Activated CD8-positive, alpha-beta memory T cell treated with anti-CD3 and anti-CD28 coated beads, Interleukin-2, amount 10 ng/mL, durations not matched to agents 7 days and 5 days (primary cell): Measurements from ENCODE around the gene NGFR. TPM values are rescaled to one million over a fixed set of nuclear protein-coding genes. Genes with fewer than 3 reads are reported as not detected.

ENCODE experiments used
- ATAC-seq: fragments of 150-1000 bp; cut with Tn5 transposase; one replicate; pipeline ENCODE4 v1.10.0; 2021; ENCODE audit warnings: moderate library complexity
- CTCF ChIA-PET: fragments of 350-600 bp; sonication (Branson Sonifier 250); formaldehyde crosslinking; loops from one replicate; lab custom pipeline; 2021; ENCODE audit warnings: antibody characterized with exemption; lab: Charles Lee
- DNase-seq: peaks from one replicate; pipeline ENCODE4 v3.0.0-alpha.2; 2020
- H3K27ac Mint-ChIP-seq: one replicate; pipeline ENCODE4 v1.8.0; 2021; ENCODE audit warnings: mild to moderate bottlenecking, mixed read lengths
- H3K27me3 Mint-ChIP-seq: one replicate; pipeline ENCODE4 v1.8.0; 2021; ENCODE audit warnings: mixed read lengths
- H3K36me3 Mint-ChIP-seq: one replicate; pipeline ENCODE4 v1.8.0; 2021; ENCODE audit warnings: mild to moderate bottlenecking, mixed read lengths
- H3K4me1 Mint-ChIP-seq: one replicate; pipeline ENCODE4 v1.8.0; 2021; ENCODE audit warnings: mixed read lengths
- H3K4me3 Mint-ChIP-seq: one replicate; pipeline ENCODE4 v1.8.0; 2021; ENCODE audit warnings: mild to moderate bottlenecking, moderate library complexity, mixed read lengths
- H3K9me3 Mint-ChIP-seq: one replicate; pipeline ENCODE4 v1.8.0; 2022; ENCODE audit warnings: low read depth, mixed read lengths
- total RNA-seq, 2 experiments: library from RNA; stranded (reverse); gene quantifications; one replicate each; pipeline ENCODE4 v1.2.3, GENCODE V29; 2021

NGFR gene
- total RNA-seq, 2 experiments from 2014 or later: 0.07 to 0.20 TPM

- H3K36me3 Mint-ChIP-seq: no peaks in the 10 kb centered on the region
- no peak overlapping the region for H3K27ac Mint-ChIP-seq
- no peak overlapping the region for H3K4me3 Mint-ChIP-seq
- H3K4me1 Mint-ChIP-seq: peaks cover 3% of the 10 kb centered on the region
- DNase-seq (no peak), ATAC-seq (no peak)
- CTCF ChIA-PET: interaction anchor here (1.5 kb wide), 1 partner anchor 29 kb away, joined by 7 read pairs; no protein-coding TSS in a partner anchor
- no peaks in the 10 kb centered on the region for H3K9me3 Mint-ChIP-seq
- peaks cover 34% of the 10 kb centered on the region for H3K27me3 Mint-ChIP-seq
These were observed 33.0 kb downstream of the NGFR start for GRCh38 chr17:49527927-49528651.

GRCh38 chr17:49528966-49529365, 33.9 kb downstream of the NGFR start:
- Mint-ChIP-seq H3K4me3 (no peak overlapping the region), H3K4me1 (no peaks in the 10 kb centered on the region), H3K9me3 (no peaks in the 10 kb centered on the region), H3K27ac (no peak overlapping the region), H3K27me3 (peaks cover 41% of the 10 kb centered on the region), H3K36me3 (no peaks in the 10 kb centered on the region)
- DNase-seq (no peak), ATAC-seq (no peak)
- CTCF ChIA-PET: no interaction called here

GRCh38 chr17:49530118-49530517, 35.0 kb downstream of the NGFR start:
- no peaks in the 10 kb centered on the region for H3K9me3 Mint-ChIP-seq
- no peaks in the 10 kb centered on the region for H3K36me3 Mint-ChIP-seq
- CTCF ChIA-PET: no interaction called here
- no peak overlapping the region for H3K4me3 Mint-ChIP-seq
- no peak for DNase-seq
- no peak overlapping the region for H3K27ac Mint-ChIP-seq
- no peak for ATAC-seq
- H3K4me1 Mint-ChIP-seq: no peaks in the 10 kb centered on the region
- H3K27me3 Mint-ChIP-seq: peaks cover 45% of the 10 kb centered on the region

GRCh38 chr17:49543860-49544259, 48.8 kb downstream of the NGFR start:
- Mint-ChIP-seq H3K27me3 (peaks cover 11% of the 10 kb centered on the region), H3K27ac (no peak overlapping the region), H3K4me1 (no peaks in the 10 kb centered on the region), H3K9me3 (peaks cover 3% of the 10 kb centered on the region), H3K4me3 (no peak overlapping the region), H3K36me3 (peaks cover 1% of the 10 kb centered on the region)
- DNase-seq (no peak), ATAC-seq (no peak)
- CTCF ChIA-PET: interaction anchor here (1.7 kb wide), 1 partner anchor 13 kb away, joined by 10 read pairs; no protein-coding TSS in a partner anchor

GRCh38 chr17:49545007-49545660, 50.0 kb downstream of the NGFR start:
- peaks cover 1% of the 10 kb centered on the region for H3K36me3 Mint-ChIP-seq
- DNase-seq: no peak
- H3K9me3 Mint-ChIP-seq: peaks cover 3% of the 10 kb centered on the region
- no peak overlapping the region for H3K27ac Mint-ChIP-seq
- H3K27me3 Mint-ChIP-seq: peaks cover 11% of the 10 kb centered on the region
- no peaks in the 10 kb centered on the region for H3K4me1 Mint-ChIP-seq
- no peak for ATAC-seq
- CTCF ChIA-PET: interaction anchor here (1.2 to 2.7 kb wide), 3 partner anchors 12 to 137 kb away, joined by 4 to 12 read pairs (median 10); no protein-coding TSS in a partner anchor
- no peak overlapping the region for H3K4me3 Mint-ChIP-seq

GRCh38 chr17:49545806-49546545, 50.9 kb downstream of the NGFR start:
- Mint-ChIP-seq H3K27me3 (peaks cover 11% of the 10 kb centered on the region), H3K27ac (no peak overlapping the region), H3K4me3 (no peak overlapping the region), H3K4me1 (no peaks in the 10 kb centered on the region), H3K36me3 (peaks cover 1% of the 10 kb centered on the region), H3K9me3 (peaks cover 3% of the 10 kb centered on the region)
- ATAC-seq (no peak), DNase-seq (no peak)
- CTCF ChIA-PET: interaction anchor here (1.2 to 2.7 kb wide), 2 partner anchors 11 to 138 kb away, joined by 4 to 12 read pairs; no protein-coding TSS in a partner anchor

- DNase-seq: no peak
- H3K4me1 Mint-ChIP-seq: no peaks in the 10 kb centered on the region
- peaks cover 3% of the 10 kb centered on the region for H3K27me3 Mint-ChIP-seq
- CTCF ChIA-PET: interaction anchor here (1.2 to 2.7 kb wide), 2 partner anchors 10 to 139 kb away, joined by 4 to 12 read pairs; no protein-coding TSS in a partner anchor
- H3K4me3 Mint-ChIP-seq: no peak overlapping the region
- H3K36me3 Mint-ChIP-seq: peaks cover 1% of the 10 kb centered on the region
- no peak for ATAC-seq
- H3K27ac Mint-ChIP-seq: no peak overlapping the region
- peaks cover 3% of the 10 kb centered on the region for H3K9me3 Mint-ChIP-seq
These were observed 51.7 kb downstream of the NGFR start for GRCh38 chr17:49546546-49547535.

GRCh38 chr17:49547566-49547965, 52.5 kb downstream of the NGFR start:
- CTCF ChIA-PET: interaction anchor here (2.7 kb wide), 1 partner anchor 9 kb away, joined by 12 read pairs; no protein-coding TSS in a partner anchor
- Mint-ChIP-seq H3K4me3 (no peak overlapping the region), H3K36me3 (peaks cover 1% of the 10 kb centered on the region), H3K9me3 (peaks cover 3% of the 10 kb centered on the region), H3K27me3 (no peaks in the 10 kb centered on the region), H3K4me1 (no peaks in the 10 kb centered on the region), H3K27ac (no peak overlapping the region)
- DNase-seq: no peak
- no peak for ATAC-seq

GRCh38 chr17:49548051-49548505, 53.0 kb downstream of the NGFR start:
- Mint-ChIP-seq H3K27me3 (no peaks in the 10 kb centered on the region), H3K4me1 (no peaks in the 10 kb centered on the region), H3K9me3 (peaks cover 3% of the 10 kb centered on the region), H3K27ac (no peak overlapping the region), H3K4me3 (no peak overlapping the region), H3K36me3 (peaks cover 1% of the 10 kb centered on the region)
- ATAC-seq: no peak
- CTCF ChIA-PET: interaction anchor here (2.7 kb wide), 1 partner anchor 9 kb away, joined by 12 read pairs; no protein-coding TSS in a partner anchor
- no peak for DNase-seq

- H3K27ac Mint-ChIP-seq: no peak overlapping the region
- CTCF ChIA-PET: no interaction called here
- DNase-seq: no peak
- H3K4me1 Mint-ChIP-seq: no peaks in the 10 kb centered on the region
- no peak for ATAC-seq
- H3K27me3 Mint-ChIP-seq: no peaks in the 10 kb centered on the region
- H3K36me3 Mint-ChIP-seq: no peaks in the 10 kb centered on the region
- peaks cover 2% of the 10 kb centered on the region for H3K9me3 Mint-ChIP-seq
- H3K4me3 Mint-ChIP-seq: no peak overlapping the region
These were observed 53.6 kb downstream of the NGFR start for GRCh38 chr17:49548506-49549310.

GRCh38 chr17:49549311-49549605, 54.2 kb downstream of the NGFR start:
- DNase-seq (no peak), ATAC-seq (no peak)
- no peaks in the 10 kb centered on the region for H3K9me3 Mint-ChIP-seq
- H3K4me1 Mint-ChIP-seq: no peaks in the 10 kb centered on the region
- H3K27ac Mint-ChIP-seq: no peak overlapping the region
- no peak overlapping the region for H3K4me3 Mint-ChIP-seq
- no peaks in the 10 kb centered on the region for H3K36me3 Mint-ChIP-seq
- H3K27me3 Mint-ChIP-seq: no peaks in the 10 kb centered on the region
- CTCF ChIA-PET: interaction anchor here (0.9 kb wide), 1 partner anchor 52 kb away, joined by 3 read pairs; no protein-coding TSS in a partner anchor
